DND-41 (cell line): ENCODE results near the gene BEND5.

Experiments
- ATAC-seq: fragments of 200-7000 bp; cut with Tn5 transposase; 3 replicates; pipeline ENCODE4 v1.9.1; 2021; ENCODE audit warnings: low read depth; ENCODE audit not compliant: insufficient read depth
- DNase-seq: peaks from one replicate; pipeline ENCODE4 v3.0.0-alpha.2; 2020
- H2AFZ ChIP-seq: 2 replicates; pipeline ENCODE4 v1.6.0; 2012; ENCODE audit warnings: low read depth, low read length
- H3K27ac ChIP-seq: 2 replicates; pipeline ENCODE4 v1.5.1; 2012; ENCODE audit warnings: low read length, inconsistent platforms
- H3K27me3 ChIP-seq: fragments of 200-600 bp; sonication (generic); 2 replicates; pipeline ENCODE4 v1.6.0; 2012; ENCODE audit warnings: low read length, mild to moderate bottlenecking, inconsistent platforms; ENCODE audit not compliant: insufficient read depth, poor library complexity
- H3K36me3 ChIP-seq: 2 replicates; pipeline ENCODE4 v1.5.1; 2012; ENCODE audit warnings: low read length, inconsistent platforms; ENCODE audit not compliant: insufficient read depth
- H3K4me1 ChIP-seq: 2 replicates; pipeline ENCODE4 v1.5.1; 2012; ENCODE audit warnings: mild to moderate bottlenecking, low read length; ENCODE audit not compliant: insufficient read depth
- H3K4me2 ChIP-seq: 2 replicates; pipeline ENCODE4 v1.6.0; 2012; ENCODE audit warnings: mild to moderate bottlenecking, moderate library complexity, low read length, inconsistent platforms; ENCODE audit not compliant: insufficient read depth
- H3K4me3 ChIP-seq, 2 experiments: fragments of 200-600 bp in 1 of 2; shearing (Covaris generic) in 1 of 2; 2 replicates each; pipeline ENCODE4 v1.5.1; 2012 to 2016; ENCODE audit warnings: inconsistent platforms in 2 of 2, low read length in 2 of 2, mild to moderate bottlenecking in 2 of 2, low read depth in 1 of 2, moderate library complexity in 1 of 2
- H3K79me2 ChIP-seq: 2 replicates; pipeline ENCODE4 v1.6.0; 2012; ENCODE audit warnings: low read length, inconsistent platforms; ENCODE audit not compliant: insufficient read depth
- H3K9ac ChIP-seq: 2 replicates; pipeline ENCODE4 v1.6.0; 2012; ENCODE audit warnings: low read depth, mild to moderate bottlenecking, inconsistent platforms, low read length, moderate library complexity
- H3K9me3 ChIP-seq: 2 replicates; pipeline ENCODE4 v1.5.1; 2012; ENCODE audit warnings: low read length, moderate library complexity, mild to moderate bottlenecking, inconsistent platforms; ENCODE audit not compliant: insufficient read depth, severe bottlenecking
- H4K20me1 ChIP-seq: 2 replicates; pipeline ENCODE4 v1.6.0; 2012; ENCODE audit warnings: low read length; ENCODE audit not compliant: insufficient read depth
- CTCF ChIP-seq: IDR thresholded peaks from 2 replicates; pipeline ENCODE4 v1.5.1; 2012; ENCODE audit warnings: borderline replicate concordance, low read length, moderate library complexity, mild to moderate bottlenecking; ENCODE audit not compliant: poor library complexity, severe bottlenecking; ENCODE audit errors: extremely low read depth
- EZH2 ChIP-seq: IDR thresholded peaks from 3 replicates; pipeline ENCODE4 v1.6.1; 2012; ENCODE audit warnings: borderline replicate concordance, low read depth, mild to moderate bottlenecking, moderate library complexity, low read length, inconsistent platforms; ENCODE audit not compliant: severe bottlenecking

Gene BEND5

GRCh38 chr1:48792961-48793360, 16.3 kb upstream of the BEND5 start:
- H3K9ac ChIP-seq = no peak overlapping the region
- H3K36me3 ChIP-seq = no peaks in the 10 kb centered on the region
- TF ChIP-seq CTCF = no peak
- no peak for TF ChIP-seq EZH2
- ATAC-seq (no peak), DNase-seq (no peak)
- H4K20me1 ChIP-seq = no peaks in the 10 kb centered on the region
- no peaks in the 10 kb centered on the region for H3K79me2 ChIP-seq
- H3K4me3 ChIP-seq = no peak overlapping the region
- peaks cover 2% of the 10 kb centered on the region for H3K27me3 ChIP-seq
- no peak overlapping the region for H2AFZ ChIP-seq
- no peak overlapping the region for H3K4me2 ChIP-seq
- H3K9me3 ChIP-seq = no peaks in the 10 kb centered on the region
- no peaks in the 10 kb centered on the region for H3K4me1 ChIP-seq
- no peak overlapping the region for H3K27ac ChIP-seq

- no peak for ATAC-seq
- TF ChIP-seq CTCF (no peak), EZH2 (no peak)
- Histone ChIP-seq H3K9ac (no peak overlapping the region), H3K27ac (no peak overlapping the region), H2AFZ (no peak overlapping the region), H3K79me2 (no peaks in the 10 kb centered on the region), H4K20me1 (no peaks in the 10 kb centered on the region), H3K4me1 (no peaks in the 10 kb centered on the region), H3K4me2 (no peak overlapping the region), H3K36me3 (no peaks in the 10 kb centered on the region), H3K9me3 (no peaks in the 10 kb centered on the region), H3K4me3 (no peak overlapping the region), H3K27me3 (peaks cover 4% of the 10 kb centered on the region)
- no peak for DNase-seq
Observed at GRCh38 chr1:48790397-48790796, 13.7 kb upstream of the BEND5 start.

- H3K36me3 ChIP-seq = no peaks in the 10 kb centered on the region
- H2AFZ ChIP-seq = no peak overlapping the region
- no peak overlapping the region for H3K4me2 ChIP-seq
- H3K9ac ChIP-seq = no peak overlapping the region
- H3K9me3 ChIP-seq = no peaks in the 10 kb centered on the region
- no peak overlapping the region for H3K27ac ChIP-seq
- peaks cover 4% of the 10 kb centered on the region for H3K27me3 ChIP-seq
- H4K20me1 ChIP-seq = no peaks in the 10 kb centered on the region
- H3K4me1 ChIP-seq = no peaks in the 10 kb centered on the region
- no peak overlapping the region for H3K4me3 ChIP-seq
- no peak for TF ChIP-seq CTCF
- TF ChIP-seq EZH2 = no peak
- no peaks in the 10 kb centered on the region for H3K79me2 ChIP-seq
- DNase-seq = no peak
- ATAC-seq = no peak
Observed at GRCh38 chr1:48789903-48790302, 13.2 kb upstream of the BEND5 start.

GRCh38 chr1:48785869-48786268, 9.2 kb upstream of the BEND5 start:
- no peak for TF ChIP-seq CTCF
- no peak for TF ChIP-seq EZH2
- H3K4me3 ChIP-seq = no peak overlapping the region
- ATAC-seq = no peak
- no peak overlapping the region for H3K4me2 ChIP-seq
- H3K27ac ChIP-seq = no peak overlapping the region
- no peaks in the 10 kb centered on the region for H4K20me1 ChIP-seq
- H3K27me3 ChIP-seq = peaks cover 4% of the 10 kb centered on the region
- no peaks in the 10 kb centered on the region for H3K36me3 ChIP-seq
- H3K79me2 ChIP-seq = no peaks in the 10 kb centered on the region
- no peak for DNase-seq
- no peaks in the 10 kb centered on the region for H3K9me3 ChIP-seq
- no peak overlapping the region for H2AFZ ChIP-seq
- H3K9ac ChIP-seq = no peak overlapping the region
- H3K4me1 ChIP-seq = no peaks in the 10 kb centered on the region
